Panc1 (cell line): Measurements from ENCODE around the gene LY86. TPM values are rescaled to one million over a fixed set of nuclear protein-coding genes. Genes with fewer than 3 reads are reported as not detected.

ENCODE experiments used
- ATAC-seq: fragments of 200-7000 bp; cut with Tn5 transposase; 2 replicates; pipeline ENCODE4 v1.9.1; 2020; ENCODE audit warnings: mild to moderate bottlenecking, moderate library complexity
- BruUV-seq: library from RNA; stranded (reverse); fragments of 400-500 nt; replicated peaks from 2 replicates; lab custom pipeline; 2021; lab: Mats Ljungman, UMichigan
- CTCF ChIA-PET: fragments of 300-600 bp; sonication (Branson Sonifier 250); formaldehyde crosslinking; loops from one replicate; lab custom pipeline; 2022; ENCODE audit warnings: antibody characterized with exemption; lab: Charles Lee
- POLR2A ChIA-PET: fragments of 300-600 bp; sonication (Branson Sonifier 250); formaldehyde crosslinking; loops from one replicate; lab custom pipeline; 2022; ENCODE audit warnings: antibody characterized with exemption; lab: Charles Lee
- DNase-seq: peaks from one replicate; pipeline ENCODE4 v3.0.0-alpha.2; 2010; ENCODE audit warnings: low read depth, low spot score
- H3K27ac ChIP-seq: 2 replicates; pipeline ENCODE4 v1.5.1; 2011; ENCODE audit warnings: mild to moderate bottlenecking, low read length, inconsistent platforms
- H3K27me3 ChIP-seq: fragments of 200-500 bp; sonication (Bioruptor generic); 2 replicates; pipeline ENCODE4 v1.6.0; 2014; ENCODE audit warnings: low read length, inconsistent platforms; ENCODE audit not compliant: control insufficient read depth, insufficient read depth
- H3K36me3 ChIP-seq: fragments of 200-500 bp; sonication (Bioruptor generic); 2 replicates; pipeline ENCODE4 v1.5.1; 2014; ENCODE audit warnings: inconsistent platforms, mild to moderate bottlenecking, low read length, moderate library complexity; ENCODE audit not compliant: control insufficient read depth, insufficient read depth
- H3K4me1 ChIP-seq: 2 replicates; pipeline ENCODE4 v1.5.1; 2011; ENCODE audit warnings: inconsistent platforms, mild to moderate bottlenecking, low read length, moderate library complexity; ENCODE audit not compliant: control insufficient read depth, insufficient read depth
- H3K4me3 ChIP-seq, 2 experiments: 2 replicates each; pipeline ENCODE4 v1.5.1; 2011 to 2012; ENCODE audit warnings: low read depth in 2 of 2, low read length in 2 of 2, mild to moderate bottlenecking in 2 of 2, inconsistent platforms in 1 of 2, moderate library complexity in 1 of 2
- H3K9me3 ChIP-seq: fragments of 200-500 bp; sonication (Bioruptor generic); 2 replicates; pipeline ENCODE4 v1.5.1; 2014; ENCODE audit warnings: low read depth, mild to moderate bottlenecking, inconsistent platforms, low read length, moderate library complexity; ENCODE audit not compliant: control insufficient read depth, insufficient read depth
- POLR2AphosphoS5 ChIP-seq: IDR thresholded peaks from 2 replicates; pipeline ENCODE4 v1.6.1; 2012; ENCODE audit warnings: mild to moderate bottlenecking, low read depth, low read length, moderate library complexity
- SIN3A ChIP-seq: IDR thresholded peaks from 2 replicates; pipeline ENCODE4 v1.6.1; 2012; ENCODE audit warnings: low read depth, mild to moderate bottlenecking, low read length, moderate library complexity, borderline replicate concordance; ENCODE audit not compliant: insufficient read depth
- TCF7L2 ChIP-seq: IDR thresholded peaks from 2 replicates; pipeline ENCODE4 v1.6.1; 2011; ENCODE audit warnings: mild to moderate bottlenecking, low read depth, low read length, inconsistent platforms
- in situ Hi-C: cut with HindIII; loops from 2 replicates; pipeline ENCODE4 v1.10.0; 2016; ENCODE audit warnings: low sequenced_read_pairs, low pct_unique_long_range_greater_than_20kb
- intact Hi-C: fragments of 100-400 bp; cut with micrococcal nuclease; formaldehyde crosslinking; loops from one replicate; pipeline ENCODE4 v1.10.0; 2022; ENCODE audit not compliant: unreplicated experiment
- total RNA-seq: library from RNA; stranded (reverse); gene quantifications from one replicate; pipeline ENCODE4 v1.2.1, GENCODE V29; 2021; ENCODE audit not compliant: unreplicated experiment
- TF ChIP-seq, protein P1 (sequence below): fragments of 450-650 bp; IDR thresholded peaks from 2 replicates; pipeline ENCODE4 v1.5.1; 2017; ENCODE audit warnings: mild to moderate bottlenecking
- TF ChIP-seq, protein P2 (sequence below), 2 experiments: IDR thresholded peaks; 2 replicates each; pipeline ENCODE4 v1.6.1; 2011 to 2012; ENCODE audit warnings: low read depth in 2 of 2, control low read depth in 1 of 2, low read length in 1 of 2, mild to moderate bottlenecking in 1 of 2, moderate library complexity in 1 of 2; ENCODE audit not compliant: insufficient read depth in 1 of 2

The LY86 gene
- total RNA-seq, 1 experiment from 2014 or later = not detected

DNA sequence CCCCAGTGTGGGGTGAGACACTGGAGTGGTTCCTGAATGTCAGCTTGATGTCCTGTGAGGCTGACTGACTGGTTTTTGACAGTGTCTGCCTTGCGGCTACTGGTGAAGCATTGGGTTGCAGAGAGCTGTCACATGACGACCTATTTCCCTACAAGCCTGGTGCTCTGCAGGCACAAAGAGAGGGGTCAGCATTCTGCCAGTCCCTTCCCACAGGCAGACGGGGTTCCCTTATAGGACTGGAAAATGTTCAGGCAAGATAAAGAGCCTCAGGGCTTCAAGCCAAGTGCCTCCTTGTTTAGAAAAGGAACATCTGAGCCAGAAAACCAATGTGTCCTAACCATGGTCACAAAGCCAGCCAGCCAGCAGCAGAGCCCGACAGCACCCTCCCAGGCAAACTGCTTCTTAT lies 11.0 kb downstream of the LY86 start:
- no peak for DNase-seq
- intact Hi-C loops = no loop called here
- H3K36me3 ChIP-seq = no peaks in the 10 kb centered on the region
- in situ Hi-C loops = no loop called here
- H3K27me3 ChIP-seq = peaks cover 4% of the 10 kb centered on the region
- no peak overlapping the region for H3K4me3 ChIP-seq
- ATAC-seq = no peak
- H3K4me1 ChIP-seq = no peaks in the 10 kb centered on the region
- TF ChIP-seq SIN3A = no peak
- TF ChIP-seq, protein P1, sequence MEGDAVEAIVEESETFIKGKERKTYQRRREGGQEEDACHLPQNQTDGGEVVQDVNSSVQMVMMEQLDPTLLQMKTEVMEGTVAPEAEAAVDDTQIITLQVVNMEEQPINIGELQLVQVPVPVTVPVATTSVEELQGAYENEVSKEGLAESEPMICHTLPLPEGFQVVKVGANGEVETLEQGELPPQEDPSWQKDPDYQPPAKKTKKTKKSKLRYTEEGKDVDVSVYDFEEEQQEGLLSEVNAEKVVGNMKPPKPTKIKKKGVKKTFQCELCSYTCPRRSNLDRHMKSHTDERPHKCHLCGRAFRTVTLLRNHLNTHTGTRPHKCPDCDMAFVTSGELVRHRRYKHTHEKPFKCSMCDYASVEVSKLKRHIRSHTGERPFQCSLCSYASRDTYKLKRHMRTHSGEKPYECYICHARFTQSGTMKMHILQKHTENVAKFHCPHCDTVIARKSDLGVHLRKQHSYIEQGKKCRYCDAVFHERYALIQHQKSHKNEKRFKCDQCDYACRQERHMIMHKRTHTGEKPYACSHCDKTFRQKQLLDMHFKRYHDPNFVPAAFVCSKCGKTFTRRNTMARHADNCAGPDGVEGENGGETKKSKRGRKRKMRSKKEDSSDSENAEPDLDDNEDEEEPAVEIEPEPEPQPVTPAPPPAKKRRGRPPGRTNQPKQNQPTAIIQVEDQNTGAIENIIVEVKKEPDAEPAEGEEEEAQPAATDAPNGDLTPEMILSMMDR = no peak
- no peak for TF ChIP-seq POLR2AphosphoS5
- no peak for TF ChIP-seq TCF7L2
- TF ChIP-seq, protein P2, sequence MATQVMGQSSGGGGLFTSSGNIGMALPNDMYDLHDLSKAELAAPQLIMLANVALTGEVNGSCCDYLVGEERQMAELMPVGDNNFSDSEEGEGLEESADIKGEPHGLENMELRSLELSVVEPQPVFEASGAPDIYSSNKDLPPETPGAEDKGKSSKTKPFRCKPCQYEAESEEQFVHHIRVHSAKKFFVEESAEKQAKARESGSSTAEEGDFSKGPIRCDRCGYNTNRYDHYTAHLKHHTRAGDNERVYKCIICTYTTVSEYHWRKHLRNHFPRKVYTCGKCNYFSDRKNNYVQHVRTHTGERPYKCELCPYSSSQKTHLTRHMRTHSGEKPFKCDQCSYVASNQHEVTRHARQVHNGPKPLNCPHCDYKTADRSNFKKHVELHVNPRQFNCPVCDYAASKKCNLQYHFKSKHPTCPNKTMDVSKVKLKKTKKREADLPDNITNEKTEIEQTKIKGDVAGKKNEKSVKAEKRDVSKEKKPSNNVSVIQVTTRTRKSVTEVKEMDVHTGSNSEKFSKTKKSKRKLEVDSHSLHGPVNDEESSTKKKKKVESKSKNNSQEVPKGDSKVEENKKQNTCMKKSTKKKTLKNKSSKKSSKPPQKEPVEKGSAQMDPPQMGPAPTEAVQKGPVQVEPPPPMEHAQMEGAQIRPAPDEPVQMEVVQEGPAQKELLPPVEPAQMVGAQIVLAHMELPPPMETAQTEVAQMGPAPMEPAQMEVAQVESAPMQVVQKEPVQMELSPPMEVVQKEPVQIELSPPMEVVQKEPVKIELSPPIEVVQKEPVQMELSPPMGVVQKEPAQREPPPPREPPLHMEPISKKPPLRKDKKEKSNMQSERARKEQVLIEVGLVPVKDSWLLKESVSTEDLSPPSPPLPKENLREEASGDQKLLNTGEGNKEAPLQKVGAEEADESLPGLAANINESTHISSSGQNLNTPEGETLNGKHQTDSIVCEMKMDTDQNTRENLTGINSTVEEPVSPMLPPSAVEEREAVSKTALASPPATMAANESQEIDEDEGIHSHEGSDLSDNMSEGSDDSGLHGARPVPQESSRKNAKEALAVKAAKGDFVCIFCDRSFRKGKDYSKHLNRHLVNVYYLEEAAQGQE (IDR thresholded peaks at IDR 0.05; ENCODE audit: insufficient read depth in 1 of 2, low read depth in 2 of 2, low read length in 1 of 2) = no peak
- BruUV-seq = no TSS peak
- POLR2A ChIA-PET = no interaction called here
- H3K27ac ChIP-seq = no peak overlapping the region
- CTCF ChIA-PET = no interaction called here
- H3K9me3 ChIP-seq = peaks cover 5% of the 10 kb centered on the region; the same call in 1 of the 2 replicates

DNA sequence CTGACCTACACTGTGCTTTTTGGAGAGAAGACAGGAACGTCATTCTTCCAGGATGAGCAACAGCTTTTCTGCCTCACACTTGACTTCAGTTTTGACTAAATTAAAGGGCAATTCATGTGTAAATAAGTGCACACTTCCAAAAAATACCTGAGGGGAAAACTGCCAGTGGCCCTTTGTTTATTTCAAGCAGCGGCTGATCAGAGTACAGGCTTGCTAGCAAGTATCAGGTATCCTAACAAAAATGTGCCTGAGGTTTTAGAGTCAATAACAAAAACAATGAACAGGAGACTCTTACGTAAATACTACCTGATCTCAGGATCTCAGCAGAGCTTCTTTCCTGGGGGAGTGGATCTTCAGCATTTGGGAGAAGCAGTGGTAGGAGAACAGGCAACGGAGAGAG lies 12.4 kb downstream of the LY86 start:
- no peak overlapping the region for H3K27ac ChIP-seq
- TF ChIP-seq SIN3A = no peak
- no peak for TF ChIP-seq TCF7L2
- TF ChIP-seq, protein P2 (IDR thresholded peaks at IDR 0.05; ENCODE audit: insufficient read depth in 1 of 2, low read depth in 2 of 2, low read length in 1 of 2) = no peak
- TF ChIP-seq POLR2AphosphoS5 = no peak
- TF ChIP-seq, protein P1 = no peak
- H3K36me3 ChIP-seq = no peaks in the 10 kb centered on the region
- POLR2A ChIA-PET = no interaction called here
- ATAC-seq = no peak
- H3K27me3 ChIP-seq = peaks cover 4% of the 10 kb centered on the region
- CTCF ChIA-PET = interaction anchor here (0.6 kb wide), 1 partner anchor 49 kb away, joined by 4 read pairs; no protein-coding TSS in a partner anchor
- peaks cover 5% of the 10 kb centered on the region; the same call in 1 of the 2 replicates for H3K9me3 ChIP-seq
- no peak for DNase-seq
- intact Hi-C loops = no loop called here
- no TSS peak for BruUV-seq
- no peaks in the 10 kb centered on the region for H3K4me1 ChIP-seq
- in situ Hi-C loops = no loop called here
- no peak overlapping the region for H3K4me3 ChIP-seq
